Esophagus squamous epithelium (tissue), 4 donors: ENCODE data around the gene MAPK8IP1.

Source experiments
- CTCF ChIP-seq, 6 experiments: fragments of 450-650 bp in 4 of 6; fragments of 200-600 bp in 2 of 6; sonication (generic) in 2 of 6; IDR thresholded peaks; one replicate each; pipeline ENCODE4 v1.5.1; 2016 to 2019; ENCODE audit warnings: antibody characterized with exemption in 6 of 6, mild to moderate bottlenecking in 4 of 6, moderate library complexity in 4 of 6
- POLR2A ChIP-seq, 4 donors: fragments of 450-650 bp; IDR thresholded peaks; one replicate each; pipeline ENCODE4 v1.6.1; 2017; ENCODE audit warnings: antibody characterized with exemption in 4 of 4, mild to moderate bottlenecking in 4 of 4, moderate library complexity in 3 of 4

GRCh38 chr11:45880772-45881570, 4.5 kb upstream of the MAPK8IP1 start:
- TF ChIP-seq CTCF (IDR thresholded peaks at IDR 0.05): no peak
- no peak for TF ChIP-seq POLR2A (IDR thresholded peaks at IDR 0.05)
